ENCODE measurements around the gene RBFOX2. TPM values are rescaled to one million over a fixed set of nuclear protein-coding genes. Genes with fewer than 3 reads are reported as not detected.

The RBFOX2 gene
- total RNA-seq, 4 donors from 2014 or later: 50.2 to 75.6 (median 71.4) TPM

GRCh38 chr22:35889071-35889470 lies 139.6 kb downstream of the RBFOX2 start:
- no peak overlapping the region for H3K4me3 ChIP-seq
- H3K27ac ChIP-seq: no peak overlapping the region
- H3K27me3 ChIP-seq: no peaks in the 10 kb centered on the region
- H3K9me3 ChIP-seq: no peaks in the 10 kb centered on the region
- TF ChIP-seq CTCF (IDR thresholded peaks at IDR 0.05): no peak
- TF ChIP-seq EP300 (IDR thresholded peaks at IDR 0.05): no peak
- TF ChIP-seq POLR2A (IDR thresholded peaks at IDR 0.05): no peak
- H3K36me3 ChIP-seq: no peaks in the 10 kb centered on the region
- 95 to 97% methylated on average over 4 of the region's 4 CpGs for WGBS, 2 donors
- no peak for DNase-seq (ENCODE audit: low spot score in 2 of 2)
- peaks cover 0 to 28% (median 13%) of the 10 kb centered on the region in 4 donors for H3K4me1 ChIP-seq

- Histone ChIP-seq H3K27ac (no peak overlapping the region), H3K4me1 (peaks cover 0 to 24% (median 9%) of the 10 kb centered on the region in 4 donors)
- 92 to 97% methylated on average over 2 of the region's 2 CpGs for WGBS, 2 donors
Observed at GRCh38 chr22:35888181-35888870, 140.3 kb downstream of the RBFOX2 start.

GRCh38 chr22:35887296-35887875 lies 141.2 kb downstream of the RBFOX2 start:
- no peaks in the 10 kb centered on the region for H3K9me3 ChIP-seq
- TF ChIP-seq EP300 (IDR thresholded peaks at IDR 0.05) (no peak), CTCF (IDR thresholded peaks at IDR 0.05) (no peak), POLR2A (IDR thresholded peaks at IDR 0.05) (no peak)
- H3K36me3 ChIP-seq: no peaks in the 10 kb centered on the region
- whole genome bisulfite sequencing, 2 donors: 85 to 92% methylated on average over 2 of the region's 2 CpGs
- H3K4me1 ChIP-seq: peaks cover 0 to 24% (median 11%) of the 10 kb centered on the region in 4 donors
- no peak overlapping the region for H3K4me3 ChIP-seq
- no peak for DNase-seq (ENCODE audit: low spot score in 2 of 2)
- no peak overlapping the region for H3K27ac ChIP-seq
- no peaks in the 10 kb centered on the region for H3K27me3 ChIP-seq

More at GRCh38 chr22:35888181-35888870, 140.3 kb downstream of the RBFOX2 start:
- H3K4me3 ChIP-seq: no peak overlapping the region
- no peaks in the 10 kb centered on the region for H3K9me3 ChIP-seq
- TF ChIP-seq POLR2A (IDR thresholded peaks at IDR 0.05) (no peak), EP300 (IDR thresholded peaks at IDR 0.05) (no peak), CTCF (IDR thresholded peaks at IDR 0.05) (no peak)
- DNase-seq (ENCODE audit: low spot score in 2 of 2): no peak
- no peaks in the 10 kb centered on the region for H3K36me3 ChIP-seq
- H3K27me3 ChIP-seq: no peaks in the 10 kb centered on the region

- WGBS, 2 donors: 86 to 94% methylated on average over 4 of the region's 4 CpGs
- H3K4me1 ChIP-seq: peaks cover 0 to 21% (median 12%) of the 10 kb centered on the region in 4 donors
- no peak overlapping the region for H3K27ac ChIP-seq
- H3K27me3 ChIP-seq: no peaks in the 10 kb centered on the region
- no peak overlapping the region for H3K4me3 ChIP-seq
- TF ChIP-seq CTCF (IDR thresholded peaks at IDR 0.05): no peak
- TF ChIP-seq EP300 (IDR thresholded peaks at IDR 0.05): no peak
- TF ChIP-seq POLR2A (IDR thresholded peaks at IDR 0.05): no peak
- H3K9me3 ChIP-seq: no peaks in the 10 kb centered on the region
- H3K36me3 ChIP-seq: no peaks in the 10 kb centered on the region
- no peak for DNase-seq (ENCODE audit: low spot score in 2 of 2)
Observed at GRCh38 chr22:35886309-35886708, 142.3 kb downstream of the RBFOX2 start.

GRCh38 chr22:35884529-35884928 lies 144.1 kb downstream of the RBFOX2 start:
- Histone ChIP-seq H3K9me3 (no peaks in the 10 kb centered on the region), H3K27me3 (no peaks in the 10 kb centered on the region), H3K4me1 (peaks cover 0 to 21% (median 12%) of the 10 kb centered on the region in 4 donors), H3K27ac (no peak overlapping the region), H3K36me3 (no peaks in the 10 kb centered on the region), H3K4me3 (no peak overlapping the region)
- TF ChIP-seq EP300 (IDR thresholded peaks at IDR 0.05) (no peak), POLR2A (IDR thresholded peaks at IDR 0.05) (no peak), CTCF (IDR thresholded peaks at IDR 0.05) (no peak)
- DNase-seq (ENCODE audit: low spot score in 2 of 2): no peak
- WGBS, 2 donors: 90 to 100% methylated on average over 2 of the region's 2 CpGs

Data from tibial nerve (tissue), 4 donors.